RPMI8226 (cell line): ENCODE data around the gene PLD4.
A peak's percentile ranks its signal among the peaks of the same experiment; 100 is the strongest.

Experiments used
- DNase-seq: peaks from one replicate; pipeline ENCODE4 v3.0.0-alpha.2; 2015

PLD4 gene

DNA sequence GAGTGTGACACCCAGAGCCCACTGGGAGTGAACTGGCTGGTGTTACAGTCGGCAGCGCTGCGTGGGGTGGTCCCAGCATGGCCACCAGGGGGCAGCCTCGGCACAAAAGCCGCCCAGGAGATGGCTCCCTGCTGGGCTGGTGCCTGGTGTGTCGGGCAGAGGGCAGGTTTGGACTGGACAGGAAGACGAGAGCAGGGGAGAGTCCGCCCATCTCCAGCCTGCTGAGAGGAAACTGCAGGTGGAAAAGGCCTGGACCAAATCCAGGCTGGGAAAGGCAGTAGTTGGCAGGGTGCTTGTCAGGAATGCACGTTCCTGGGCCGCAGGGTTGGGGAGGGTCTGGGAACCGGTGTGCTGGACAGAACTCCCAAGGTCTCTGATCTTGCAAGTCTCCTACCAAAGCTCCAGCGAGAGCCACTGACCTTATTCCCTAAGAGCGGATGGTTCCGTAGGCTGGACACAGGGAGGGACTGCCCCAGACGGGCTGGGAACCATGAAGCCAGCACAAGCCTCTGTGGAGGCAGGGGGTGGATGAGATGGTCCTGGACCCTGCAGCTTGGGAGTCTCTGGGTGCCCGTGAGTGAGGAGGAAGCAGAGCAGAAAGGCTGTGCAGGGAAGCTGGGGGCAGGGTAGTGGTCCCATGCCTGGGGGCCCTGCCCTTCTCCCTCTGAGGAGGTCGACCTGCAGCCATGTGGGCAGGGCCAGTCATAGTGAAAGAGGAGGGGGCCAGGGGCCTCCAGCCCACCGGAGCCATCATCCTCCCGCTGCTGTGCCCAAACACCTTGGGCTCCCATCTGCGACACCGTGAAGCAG is 51.7 kb downstream of the PLD4 start:
- peak; percentile 80 for DNase-seq

DNA sequence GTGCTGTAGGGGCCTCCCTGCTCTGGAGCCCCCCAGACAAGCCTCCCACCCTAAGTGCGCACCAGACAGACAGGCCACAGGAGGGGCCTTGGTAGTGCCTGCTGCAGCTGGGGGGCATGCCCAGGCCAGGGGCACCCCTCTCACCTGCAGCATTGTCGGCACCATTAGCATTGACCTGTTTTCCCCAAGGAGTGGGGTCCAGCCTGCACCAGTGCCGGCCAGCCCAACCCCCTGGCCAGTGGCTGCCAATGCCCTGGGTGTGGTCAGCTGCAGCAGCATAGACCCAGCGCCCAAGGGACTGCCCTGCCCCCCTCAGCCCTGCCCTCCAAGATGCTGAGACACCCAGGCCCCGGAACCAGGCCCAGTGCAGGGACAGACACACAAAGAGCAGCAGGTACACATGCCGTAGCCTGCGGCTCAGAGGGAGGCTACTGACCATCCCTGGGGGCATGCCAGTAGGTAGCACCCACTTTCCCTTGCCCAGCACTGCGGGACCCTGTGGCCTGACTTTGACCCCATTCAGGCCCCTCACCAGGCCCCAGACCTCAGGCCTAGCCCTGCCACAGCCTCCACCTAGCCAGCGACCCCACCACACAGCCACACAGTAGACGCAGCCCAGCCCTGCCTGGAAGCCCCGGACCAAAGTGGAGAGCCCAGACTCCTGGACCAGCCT is 52.5 kb downstream of the PLD4 start:
- no peak for DNase-seq

DNA sequence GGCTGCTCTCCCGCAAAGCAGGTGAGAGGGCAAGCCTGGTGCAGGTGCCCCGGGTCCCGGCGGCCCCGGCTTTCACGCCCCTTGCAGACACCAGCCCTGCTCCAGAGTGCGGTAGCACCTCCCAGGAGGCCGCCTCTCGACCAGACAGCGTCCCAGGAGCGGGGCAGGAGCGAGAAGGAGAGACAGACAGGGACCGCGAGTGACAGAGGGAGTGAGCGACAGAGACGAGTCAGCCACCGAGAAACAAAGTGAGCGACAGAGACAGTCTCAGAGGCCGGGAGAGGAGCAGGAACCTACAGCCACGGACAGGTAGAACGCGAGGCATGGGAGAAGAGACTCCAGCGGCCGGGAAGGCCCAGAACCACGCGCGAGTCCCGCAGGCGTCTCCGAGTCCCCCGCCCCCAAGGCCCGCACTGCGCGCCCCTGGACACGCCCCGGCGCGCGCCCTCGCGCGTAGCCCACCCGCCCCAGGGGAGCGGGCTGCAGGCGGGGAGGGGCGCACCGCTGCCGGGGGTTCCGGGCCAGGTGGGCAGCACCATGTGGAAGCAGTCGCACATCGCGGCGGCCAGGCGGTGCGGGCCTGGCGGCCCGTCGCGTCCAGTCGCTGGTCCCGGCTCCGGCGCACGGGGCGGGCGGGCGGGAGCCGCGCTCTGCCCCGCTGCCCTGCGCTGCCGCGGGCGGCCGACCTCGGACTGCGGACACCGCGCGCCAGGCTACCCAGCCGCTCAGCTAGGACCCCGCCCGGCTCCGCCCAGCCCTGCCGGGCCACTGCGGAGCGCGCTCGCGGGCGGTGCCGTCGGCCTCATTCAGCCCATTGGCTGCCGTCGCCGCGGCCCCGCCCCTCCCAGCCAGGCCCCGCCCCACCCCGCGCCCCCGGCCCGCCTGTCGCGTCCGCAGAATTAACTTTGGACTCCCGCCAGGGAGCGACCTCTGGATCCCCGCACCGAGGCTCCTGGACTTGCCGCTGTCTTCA is 53.3 kb downstream of the PLD4 start, which contains the start of gene AHNAK2:
AHNAK2 (minus strand) TSS at position 694 of the 973 bp plus-strand sequence; CDS start at position 557, 137 bp downstream.
- peak; percentile 62 for DNase-seq

DNA sequence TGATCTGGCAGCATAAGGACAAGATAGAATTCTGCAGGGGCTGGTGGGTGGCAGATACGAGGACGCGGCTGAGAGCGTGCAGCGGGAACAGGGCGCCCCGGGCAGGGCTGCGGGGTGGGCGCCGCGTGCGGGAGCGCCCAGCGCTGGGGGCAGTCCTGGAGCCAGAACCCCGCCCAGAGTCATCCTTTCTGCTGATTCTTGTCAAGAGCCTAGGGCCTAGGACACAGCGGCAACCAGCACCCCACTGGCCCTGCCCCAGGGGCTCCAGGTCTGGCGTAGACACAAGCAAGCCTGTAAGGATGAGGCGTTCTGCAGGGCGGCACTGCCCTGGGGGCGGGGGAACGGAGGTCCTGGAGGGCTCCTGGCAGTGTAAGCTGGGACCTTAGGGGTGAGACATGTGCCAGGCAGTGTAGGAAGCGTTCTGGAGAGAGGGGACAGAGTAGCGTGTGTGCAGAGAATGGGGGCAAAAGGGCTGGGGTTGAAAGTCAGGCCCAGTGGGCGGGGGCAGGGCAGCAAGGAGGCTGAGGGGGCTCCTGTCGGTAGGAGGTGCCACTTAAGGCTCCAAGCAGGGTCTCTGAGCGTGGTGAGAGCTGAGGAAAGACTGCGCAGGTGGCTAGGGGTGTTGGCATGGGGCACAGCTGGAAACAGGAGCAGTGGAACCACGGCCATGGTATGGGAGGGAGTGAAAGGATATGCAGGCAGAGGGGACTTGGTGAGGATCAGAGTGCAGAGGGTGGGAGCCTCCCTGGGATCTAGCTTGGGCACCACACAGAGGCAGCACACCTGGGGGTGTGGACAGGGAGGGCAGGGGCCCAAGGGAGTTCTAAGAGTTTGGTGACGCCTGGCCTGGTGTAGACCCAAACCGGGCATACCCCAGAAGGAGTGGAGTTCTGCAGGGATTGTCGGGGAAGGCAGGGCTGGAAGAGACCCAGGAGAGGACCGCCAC is 54.3 kb downstream of the PLD4 start:
- DNase-seq = no peak

DNA sequence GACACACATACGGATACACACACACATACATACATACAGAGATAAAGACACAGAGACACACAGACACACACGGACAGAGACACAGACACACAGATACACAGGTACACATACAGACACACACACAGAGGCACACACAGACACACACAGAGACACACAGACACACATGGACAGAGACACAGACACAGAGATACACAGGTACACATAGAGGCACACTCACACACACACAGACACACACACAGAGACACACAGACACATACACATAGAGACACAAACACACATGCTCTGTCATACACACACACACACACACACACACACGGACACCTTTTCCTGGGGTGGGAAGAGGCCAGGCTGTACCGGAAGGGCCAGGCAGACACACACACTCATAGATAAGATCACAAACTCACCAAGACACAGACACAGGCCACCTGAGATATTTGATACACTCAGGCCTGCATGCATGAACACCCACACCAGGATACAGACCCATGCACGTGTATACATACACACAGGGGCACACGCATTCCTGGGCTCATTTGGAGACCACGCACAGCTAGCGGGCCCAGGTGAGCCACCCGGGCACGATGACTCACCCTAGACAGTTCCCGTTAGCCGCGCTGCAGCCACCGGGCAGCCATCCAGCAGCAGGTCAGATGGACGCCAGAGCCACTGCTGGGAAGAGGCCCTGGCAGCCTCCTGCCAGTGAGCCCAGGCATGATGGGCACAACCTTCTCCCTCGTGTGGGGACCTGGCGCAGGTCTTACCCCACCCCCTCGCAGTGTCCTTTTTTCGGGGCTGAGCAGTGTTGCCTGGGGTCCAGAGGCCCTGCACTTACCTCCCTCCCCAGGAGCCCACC is 55.3 kb downstream of the PLD4 start:
- peak; percentile 78 for DNase-seq

DNA sequence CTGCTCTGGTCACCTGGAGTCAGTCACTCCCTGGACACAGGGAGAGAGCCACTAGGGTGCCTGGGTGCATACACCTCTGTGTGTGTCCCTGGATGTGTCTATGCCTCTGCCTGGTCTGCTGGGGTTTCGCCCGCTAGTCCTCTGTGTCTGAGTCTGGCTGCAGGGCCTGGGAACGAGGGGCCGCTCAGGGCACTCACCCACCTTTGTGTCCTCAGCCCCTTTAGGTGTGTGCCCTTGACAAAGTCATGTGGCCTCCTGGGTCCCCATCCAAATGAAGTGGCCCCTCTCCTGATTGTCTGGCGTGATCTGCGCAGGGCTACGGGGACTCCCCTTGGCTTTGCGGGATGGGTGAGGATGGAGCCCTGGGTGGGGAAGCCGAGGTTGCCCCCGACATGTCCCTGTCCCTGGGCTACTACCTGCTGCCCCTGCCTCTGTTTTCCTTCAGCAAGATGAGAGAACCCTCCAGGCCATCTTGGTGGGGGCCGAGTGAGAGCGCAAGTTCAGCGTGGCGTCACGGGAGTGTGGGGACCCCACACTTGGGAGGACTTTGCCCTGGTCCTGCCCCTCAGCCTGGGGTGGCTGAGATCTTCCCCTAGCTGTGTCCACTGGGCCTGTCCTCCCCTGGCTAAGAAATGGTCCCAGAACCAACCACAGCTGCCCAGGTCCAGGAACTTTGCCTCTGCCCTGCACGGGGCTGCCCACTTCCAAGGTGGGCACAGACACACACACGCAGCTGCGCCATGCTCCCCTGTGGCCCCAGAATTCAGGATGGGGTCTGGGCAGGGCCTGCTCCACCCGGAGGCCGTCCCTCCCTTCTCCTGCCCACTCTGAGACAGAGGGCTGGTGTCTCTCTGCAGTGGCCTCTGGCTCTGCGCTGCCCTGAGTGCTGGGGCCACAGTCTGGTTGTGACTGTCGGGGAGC is 56.2 kb downstream of the PLD4 start:
- no peak for DNase-seq

DNA sequence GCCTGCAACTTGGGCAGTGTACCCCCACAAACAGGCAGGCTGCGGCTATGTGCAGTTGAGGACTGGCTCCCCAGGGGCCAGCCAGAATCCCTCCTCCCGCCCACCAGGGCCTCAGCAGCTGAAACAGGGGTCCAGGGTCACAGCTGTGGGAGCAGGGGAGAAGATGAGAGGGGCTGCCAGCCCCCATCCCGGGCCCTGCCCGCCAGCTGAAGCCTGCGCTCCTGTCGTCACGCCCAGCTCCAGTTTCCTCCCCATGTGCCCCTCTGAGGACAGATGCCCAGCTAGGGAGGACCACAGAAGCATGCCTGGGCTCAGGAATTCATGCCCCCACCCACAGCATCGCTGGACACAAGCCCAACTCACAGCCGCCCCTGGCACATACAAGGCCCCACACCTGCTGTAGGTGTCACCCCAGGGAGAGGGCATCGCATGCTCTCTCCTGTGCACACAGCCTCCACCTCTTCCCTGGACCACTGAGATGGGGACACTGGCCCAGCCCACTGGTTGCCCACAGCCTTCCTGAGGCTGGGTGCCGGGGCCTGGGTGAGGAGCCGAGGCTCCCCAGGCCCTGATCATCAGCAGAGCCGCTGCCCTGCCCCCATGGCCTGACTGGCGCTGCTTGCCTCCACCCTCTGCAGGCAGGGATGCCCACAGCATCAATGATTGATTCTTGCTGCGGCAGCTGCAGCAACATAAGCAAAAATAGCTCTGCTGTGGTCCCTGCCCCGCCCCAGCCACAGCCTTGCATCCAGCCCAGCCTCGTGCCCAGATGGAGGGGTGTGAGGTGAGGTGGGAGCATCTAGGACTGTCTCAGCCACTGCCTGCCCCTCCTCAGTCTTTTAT is 57.2 kb downstream of the PLD4 start:
- DNase-seq = peak; percentile 29

DNA sequence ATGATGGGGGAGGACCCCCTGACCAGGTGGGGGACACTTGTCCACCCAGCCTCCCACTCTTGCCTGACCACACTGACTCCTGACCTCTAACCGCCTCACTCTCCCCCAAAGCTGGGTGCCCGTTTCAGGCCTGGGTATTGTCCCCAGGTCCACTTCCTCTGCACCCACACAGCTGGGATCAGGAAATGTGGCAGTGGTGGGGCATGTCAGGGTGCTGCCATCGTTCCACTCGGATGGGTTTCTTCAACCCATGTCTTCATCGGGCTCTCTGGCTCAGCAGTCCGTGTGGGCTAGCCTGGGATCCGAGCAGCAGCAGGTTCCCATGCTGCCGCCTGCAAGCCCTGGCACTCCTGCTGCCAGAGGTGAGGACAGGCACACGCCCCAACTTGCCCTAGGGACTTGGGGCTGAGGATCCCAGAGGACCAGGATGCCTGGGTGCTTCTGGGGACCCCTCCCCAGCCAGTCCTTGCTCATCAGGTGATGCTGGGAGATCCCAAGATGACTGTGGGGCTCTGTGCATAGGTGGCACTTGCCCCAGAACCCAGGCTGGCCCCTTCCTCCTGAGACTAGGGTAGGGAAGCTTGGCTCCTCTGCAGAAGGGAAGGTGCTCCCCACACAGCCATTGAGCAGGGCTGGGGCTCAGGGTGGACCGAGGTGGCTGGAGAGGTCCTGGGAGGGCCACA is 58.0 kb downstream of the PLD4 start:
- no peak for DNase-seq
